Gastrocnemius medialis (tissue), 4 donors: ENCODE results near the gene GPR62.

ENCODE experiments used
- POLR2A ChIP-seq, 2 donors: fragments of 450-650 bp; IDR thresholded peaks; one replicate each; pipeline ENCODE4 v1.6.1; 2017; ENCODE audit warnings: antibody characterized with exemption in 2 of 2, mild to moderate bottlenecking in 2 of 2, moderate library complexity in 2 of 2
- TF ChIP-seq, protein P1 (sequence below), 5 experiments: fragments of 450-650 bp in 3 of 5; fragments of 200-600 bp in 2 of 5; sonication (generic) in 2 of 5; IDR thresholded peaks in 4 of 5; conservative IDR thresholded peaks in 1 of 5; 1 replicate in 4 of 5; 2 replicates in 1 of 5; pipeline ENCODE4 v1.5.1; 2016 to 2019; ENCODE audit warnings: antibody characterized with exemption in 5 of 5, mild to moderate bottlenecking in 3 of 5, moderate library complexity in 3 of 5

DNA sequence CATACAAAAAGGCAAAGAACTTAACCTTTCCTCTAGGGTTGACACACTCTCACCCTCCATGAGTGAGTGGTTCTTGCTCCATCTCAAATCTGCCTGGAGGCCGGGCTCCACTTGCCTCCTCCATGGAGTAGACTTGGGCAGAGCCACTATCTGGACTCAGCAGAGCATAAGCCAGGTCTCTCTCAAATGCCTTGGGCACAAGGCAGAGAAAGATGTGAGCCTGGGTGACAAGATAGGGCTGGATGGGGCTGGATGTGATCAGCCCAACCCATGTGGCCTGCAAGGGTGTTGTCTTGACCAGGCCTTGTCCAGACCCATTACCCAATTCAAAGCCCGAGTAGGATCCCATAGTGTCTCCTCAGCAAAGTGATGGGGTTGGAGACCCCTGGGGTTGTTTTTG is 44.7 kb downstream of the GPR62 start:
- no peak for TF ChIP-seq POLR2A (IDR thresholded peaks at IDR 0.05)
- TF ChIP-seq, protein P1, sequence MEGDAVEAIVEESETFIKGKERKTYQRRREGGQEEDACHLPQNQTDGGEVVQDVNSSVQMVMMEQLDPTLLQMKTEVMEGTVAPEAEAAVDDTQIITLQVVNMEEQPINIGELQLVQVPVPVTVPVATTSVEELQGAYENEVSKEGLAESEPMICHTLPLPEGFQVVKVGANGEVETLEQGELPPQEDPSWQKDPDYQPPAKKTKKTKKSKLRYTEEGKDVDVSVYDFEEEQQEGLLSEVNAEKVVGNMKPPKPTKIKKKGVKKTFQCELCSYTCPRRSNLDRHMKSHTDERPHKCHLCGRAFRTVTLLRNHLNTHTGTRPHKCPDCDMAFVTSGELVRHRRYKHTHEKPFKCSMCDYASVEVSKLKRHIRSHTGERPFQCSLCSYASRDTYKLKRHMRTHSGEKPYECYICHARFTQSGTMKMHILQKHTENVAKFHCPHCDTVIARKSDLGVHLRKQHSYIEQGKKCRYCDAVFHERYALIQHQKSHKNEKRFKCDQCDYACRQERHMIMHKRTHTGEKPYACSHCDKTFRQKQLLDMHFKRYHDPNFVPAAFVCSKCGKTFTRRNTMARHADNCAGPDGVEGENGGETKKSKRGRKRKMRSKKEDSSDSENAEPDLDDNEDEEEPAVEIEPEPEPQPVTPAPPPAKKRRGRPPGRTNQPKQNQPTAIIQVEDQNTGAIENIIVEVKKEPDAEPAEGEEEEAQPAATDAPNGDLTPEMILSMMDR (IDR thresholded peaks at IDR 0.05 in 4 of 5, conservative IDR thresholded peaks at IDR 0.05 in 1 of 5): no peak
